GM19397 (cell line): ENCODE measurements around the gene NAA20.
"Not testable (repeated sequence)": the region's sequence is repeated elsewhere in the genome, so short reads cannot be mapped to it uniquely, and the experiment has no call there.

Experiments
- ATAC-seq: cut with Tn5 transposase; IDR thresholded peaks from one replicate; pipeline ENCODE4 v1.9.1; 2021; ENCODE audit warnings: mild to moderate bottlenecking, moderate library complexity; ENCODE audit not compliant: unreplicated experiment

The NAA20 gene

GRCh38 chr20:19991308-19991707 lies 25.9 kb upstream of the NAA20 start:
- no peak for ATAC-seq

GRCh38 chr20:19991854-19992253 lies 25.3 kb upstream of the NAA20 start:
- no peak for ATAC-seq

GRCh38 chr20:19992996-19993908 lies 23.9 kb upstream of the NAA20 start:
- ATAC-seq: no peak

- no peak for ATAC-seq
Observed at GRCh38 chr20:19993958-19994669, 23.0 kb upstream of the NAA20 start.

GRCh38 chr20:19995220-19995863 lies 21.8 kb upstream of the NAA20 start:
- ATAC-seq: no peak

- no peak for ATAC-seq
Observed at GRCh38 chr20:19996222-19996621, 20.9 kb upstream of the NAA20 start.

GRCh38 chr20:19996917-19997316 lies 20.2 kb upstream of the NAA20 start:
- no peak for ATAC-seq

GRCh38 chr20:19998990-19999705 lies 18.0 kb upstream of the NAA20 start:
- no peak for ATAC-seq

- ATAC-seq: no peak
Observed at GRCh38 chr20:20000211-20000968, 16.8 kb upstream of the NAA20 start.

- ATAC-seq: no peak
Observed at GRCh38 chr20:20002101-20002998, 14.8 kb upstream of the NAA20 start.

GRCh38 chr20:20003031-20003954 lies 13.9 kb upstream of the NAA20 start:
- no peak for ATAC-seq

GRCh38 chr20:20003955-20004322 lies 13.2 kb upstream of the NAA20 start:
- not testable (repeated sequence) for ATAC-seq

- no peak for ATAC-seq
Observed at GRCh38 chr20:20005342-20005741, 11.8 kb upstream of the NAA20 start.

GRCh38 chr20:20009784-20010253 lies 7.3 kb upstream of the NAA20 start:
- no peak for ATAC-seq

- no peak for ATAC-seq
Observed at GRCh38 chr20:20010639-20011500, 6.3 kb upstream of the NAA20 start.

GRCh38 chr20:20012541-20012940 lies 4.6 kb upstream of the NAA20 start:
- no peak for ATAC-seq

- ATAC-seq: no peak
Observed at GRCh38 chr20:20014659-20015058, 2.5 kb upstream of the NAA20 start.
